Prostate gland (tissue), 1 donor: ENCODE data around the gene ST8SIA1.

Experiments used
- POLR2A ChIP-seq: fragments of 450-650 bp; IDR thresholded peaks from one replicate; pipeline ENCODE4 v1.6.1; 2016; ENCODE audit warnings: antibody characterized with exemption, mild to moderate bottlenecking
- POLR2AphosphoS5 ChIP-seq: sonication (generic); formaldehyde crosslinking; IDR thresholded peaks from one replicate; pipeline ENCODE4 v1.6.1; 2017; ENCODE audit warnings: antibody characterized with exemption

DNA sequence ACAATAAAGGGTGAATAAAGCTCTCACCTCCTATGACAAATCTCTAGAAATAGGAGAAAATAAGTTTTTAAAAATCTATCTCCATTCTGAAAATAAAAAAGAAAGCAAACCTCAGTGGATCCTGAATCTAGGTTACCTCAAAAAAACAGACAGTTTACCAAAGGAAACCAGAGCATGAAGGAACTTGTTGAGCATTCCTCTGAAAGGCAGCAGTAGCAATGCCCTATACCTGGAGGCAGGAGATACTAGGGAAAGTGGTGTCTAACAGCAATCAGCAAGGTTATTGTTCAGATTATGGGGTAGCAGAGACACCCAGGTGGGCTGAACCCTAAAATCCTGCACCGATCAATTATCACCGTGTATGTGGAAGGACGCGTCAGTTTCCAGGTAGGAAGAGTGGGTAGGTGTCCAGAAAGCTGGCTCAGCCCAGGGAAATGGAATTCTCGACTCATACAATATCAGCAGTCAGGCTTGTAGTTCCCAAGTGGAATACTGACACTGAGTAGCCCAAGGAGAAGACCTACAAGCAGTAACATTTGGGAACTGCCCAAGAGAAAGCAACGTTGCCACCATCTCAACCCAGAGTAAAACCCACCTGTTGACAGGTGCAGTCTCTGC lies 128.3 kb downstream of the ST8SIA1 start:
- TF ChIP-seq POLR2A (no peak), POLR2AphosphoS5 (no peak)
